ENCODE measurements around the gene IL6ST.

The IL6ST gene

GRCh38 chr5:55994495-55994997, at the start of gene IL6ST:
Gene IL6ST (minus strand): TSS chr5:55994963. CDS start chr5:55976278, 18,685 bp downstream.
- H3K4me3 ChIP-seq (ENCODE audit: low read depth, low read length): peak within 1 kb of the TSS; percentile 85
- H3K27ac ChIP-seq (ENCODE audit: extremely low read depth, low read depth, low read length): peak within 1 kb of the TSS; percentile 94
- peaks cover 15% of the 10 kb centered on the region for H3K4me1 ChIP-seq (ENCODE audit: control insufficient read depth, insufficient read depth, low read length)
- no peaks in the 10 kb centered on the region for H3K36me3 ChIP-seq (ENCODE audit: control insufficient read depth in 2 of 2, insufficient read depth in 1 of 2, low read length in 2 of 2)
- ChIA-PET CTCF (interaction anchor here (0.6 to 0.9 kb wide), 4 partner anchors 128 to 1516 kb away, joined by 3 to 6 read pairs (median 4); no protein-coding TSS in a partner anchor), POLR2A (interaction anchor here (0.5 to 1.6 kb wide), 11 partner anchors 10 to 1183 kb away, joined by 3 to 10 read pairs (median 4); no protein-coding TSS in a partner anchor)
- H3K9me3 ChIP-seq (ENCODE audit: control insufficient read depth, insufficient read depth, low read depth, low read length): no peaks in the 10 kb centered on the region
- 0 out of 2 replicates have a peak, but pooled peaks have one; percentile 28 for TF ChIP-seq ZNF76 (tag by site-specific recombination; IDR thresholded peaks at IDR 0.05; ENCODE audit: borderline replicate concordance, low read depth)
- TF ChIP-seq, protein P1, sequence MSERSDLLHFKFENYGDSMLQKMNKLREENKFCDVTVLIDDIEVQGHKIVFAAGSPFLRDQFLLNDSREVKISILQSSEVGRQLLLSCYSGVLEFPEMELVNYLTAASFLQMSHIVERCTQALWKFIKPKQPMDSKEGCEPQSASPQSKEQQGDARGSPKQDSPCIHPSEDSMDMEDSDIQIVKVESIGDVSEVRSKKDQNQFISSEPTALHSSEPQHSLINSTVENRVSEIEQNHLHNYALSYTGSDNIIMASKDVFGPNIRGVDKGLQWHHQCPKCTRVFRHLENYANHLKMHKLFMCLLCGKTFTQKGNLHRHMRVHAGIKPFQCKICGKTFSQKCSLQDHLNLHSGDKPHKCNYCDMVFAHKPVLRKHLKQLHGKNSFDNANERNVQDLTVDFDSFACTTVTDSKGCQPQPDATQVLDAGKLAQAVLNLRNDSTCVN (tag by site-specific recombination; optimal IDR thresholded peaks at IDR 0.05): peak; percentile 90
- TF ChIP-seq OSR2 (tag by site-specific recombination; IDR thresholded peaks at IDR 0.05): 0 out of 2 replicates have a peak, but pooled peaks have one; percentile 12
- peak; percentile 72 for TF ChIP-seq ZBTB20 (tag by site-specific recombination; IDR thresholded peaks at IDR 0.05)
- TF ChIP-seq ZBTB7A (tag by site-specific recombination; IDR thresholded peaks at IDR 0.05; ENCODE audit: low read depth): peak; percentile 51; the same call in 1 of the 2 replicates
- TF ChIP-seq IKZF3 (tag by site-specific recombination; IDR thresholded peaks at IDR 0.05): no peak
- 0 out of 2 replicates have a peak, but pooled peaks have one; percentile 32 for TF ChIP-seq ZNF37A (tag by site-specific recombination; IDR thresholded peaks at IDR 0.05)
- peak; percentile 77 for TF ChIP-seq ZNF121 (tag by site-specific recombination; IDR thresholded peaks at IDR 0.05)
- peak; percentile 17; the same call in 1 of the 2 replicates for TF ChIP-seq WT1 (tag by site-specific recombination; IDR thresholded peaks at IDR 0.05)
- TF ChIP-seq ZSCAN30 (tag by site-specific recombination; IDR thresholded peaks at IDR 0.05): peak; percentile 59; the same call in 1 of the 2 replicates
- 0 out of 2 replicates have a peak, but pooled peaks have one; percentile 9 for TF ChIP-seq GLI2 (tag by site-specific recombination; IDR thresholded peaks at IDR 0.05; ENCODE audit: borderline replicate concordance, low read depth)
- TF ChIP-seq ZXDB (tag by site-specific recombination; IDR thresholded peaks at IDR 0.05): peak; percentile 60
- 0 out of 2 replicates have a peak, but pooled peaks have one; percentile 14 for TF ChIP-seq YY1 (tag by site-specific recombination; IDR thresholded peaks at IDR 0.05)
- peak; percentile 90; the same call in 1 of the 2 replicates for TF ChIP-seq ZNF660 (tag by site-specific recombination; IDR thresholded peaks at IDR 0.05)
- peak; percentile 78 for TF ChIP-seq SP2 (tag by site-specific recombination; IDR thresholded peaks at IDR 0.05)
- TF ChIP-seq ZNF335 (tag by site-specific recombination; conservative IDR thresholded peaks at IDR 0.05): peak; percentile 97
- peak; percentile 55; the same call in 1 of the 2 replicates for TF ChIP-seq ZNF596 (tag by site-specific recombination; IDR thresholded peaks at IDR 0.05)
- peak; percentile 98 for TF ChIP-seq ZBTB8A (tag by site-specific recombination; IDR thresholded peaks at IDR 0.05)
- TF ChIP-seq, protein P2, sequence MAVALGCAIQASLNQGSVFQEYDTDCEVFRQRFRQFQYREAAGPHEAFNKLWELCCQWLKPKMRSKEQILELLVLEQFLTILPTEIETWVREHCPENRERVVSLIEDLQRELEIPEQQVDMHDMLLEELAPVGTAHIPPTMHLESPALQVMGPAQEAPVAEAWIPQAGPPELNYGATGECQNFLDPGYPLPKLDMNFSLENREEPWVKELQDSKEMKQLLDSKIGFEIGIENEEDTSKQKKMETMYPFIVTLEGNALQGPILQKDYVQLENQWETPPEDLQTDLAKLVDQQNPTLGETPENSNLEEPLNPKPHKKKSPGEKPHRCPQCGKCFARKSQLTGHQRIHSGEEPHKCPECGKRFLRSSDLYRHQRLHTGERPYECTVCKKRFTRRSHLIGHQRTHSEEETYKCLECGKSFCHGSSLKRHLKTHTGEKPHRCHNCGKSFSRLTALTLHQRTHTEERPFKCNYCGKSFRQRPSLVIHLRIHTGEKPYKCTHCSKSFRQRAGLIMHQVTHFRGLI (tag by site-specific recombination; IDR thresholded peaks at IDR 0.05): peak; percentile 28; the same call in 1 of the 2 replicates
- TF ChIP-seq ZNF677 (tag by site-specific recombination; IDR thresholded peaks at IDR 0.05): no peak
- TF ChIP-seq PATZ1 (tag by site-specific recombination; IDR thresholded peaks at IDR 0.05): no peak; the same call in 1 of the 2 replicates
- TF ChIP-seq ZNF626 (tag by site-specific recombination; IDR thresholded peaks at IDR 0.05): no peak
- peak; percentile 18; the same call in 1 of the 2 replicates for TF ChIP-seq ZBTB48 (tag by site-specific recombination; IDR thresholded peaks at IDR 0.05)
- peak; percentile 25; the same call in 1 of the 2 replicates for TF ChIP-seq KLF8 (tag by site-specific recombination; IDR thresholded peaks at IDR 0.05)
- no peak for TF ChIP-seq ZNF645 (tag by site-specific recombination; IDR thresholded peaks at IDR 0.05)
- TF ChIP-seq ZNF48 (tag by site-specific recombination; IDR thresholded peaks at IDR 0.05): no peak
- TF ChIP-seq, protein P3, sequence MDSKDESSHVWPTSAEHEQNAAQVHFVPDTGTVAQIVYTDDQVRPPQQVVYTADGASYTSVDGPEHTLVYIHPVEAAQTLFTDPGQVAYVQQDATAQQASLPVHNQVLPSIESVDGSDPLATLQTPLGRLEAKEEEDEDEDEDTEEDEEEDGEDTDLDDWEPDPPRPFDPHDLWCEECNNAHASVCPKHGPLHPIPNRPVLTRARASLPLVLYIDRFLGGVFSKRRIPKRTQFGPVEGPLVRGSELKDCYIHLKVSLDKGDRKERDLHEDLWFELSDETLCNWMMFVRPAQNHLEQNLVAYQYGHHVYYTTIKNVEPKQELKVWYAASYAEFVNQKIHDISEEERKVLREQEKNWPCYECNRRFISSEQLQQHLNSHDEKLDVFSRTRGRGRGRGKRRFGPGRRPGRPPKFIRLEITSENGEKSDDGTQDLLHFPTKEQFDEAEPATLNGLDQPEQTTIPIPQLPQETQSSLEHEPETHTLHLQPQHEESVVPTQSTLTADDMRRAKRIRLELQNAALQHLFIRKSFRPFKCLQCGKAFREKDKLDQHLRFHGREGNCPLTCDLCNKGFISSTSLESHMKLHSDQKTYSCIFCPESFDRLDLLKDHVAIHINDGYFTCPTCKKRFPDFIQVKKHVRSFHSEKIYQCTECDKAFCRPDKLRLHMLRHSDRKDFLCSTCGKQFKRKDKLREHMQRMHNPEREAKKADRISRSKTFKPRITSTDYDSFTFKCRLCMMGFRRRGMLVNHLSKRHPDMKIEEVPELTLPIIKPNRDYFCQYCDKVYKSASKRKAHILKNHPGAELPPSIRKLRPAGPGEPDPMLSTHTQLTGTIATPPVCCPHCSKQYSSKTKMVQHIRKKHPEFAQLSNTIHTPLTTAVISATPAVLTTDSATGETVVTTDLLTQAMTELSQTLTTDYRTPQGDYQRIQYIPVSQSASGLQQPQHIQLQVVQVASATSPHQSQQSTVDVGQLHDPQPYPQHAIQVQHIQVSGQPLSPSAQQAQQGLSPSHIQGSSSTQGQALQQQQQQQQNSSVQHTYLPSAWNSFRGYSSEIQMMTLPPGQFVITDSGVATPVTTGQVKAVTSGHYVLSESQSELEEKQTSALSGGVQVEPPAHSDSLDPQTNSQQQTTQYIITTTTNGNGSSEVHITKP (tag by site-specific recombination; IDR thresholded peaks at IDR 0.05): no peak; the same call in 1 of the 2 replicates
- TF ChIP-seq KLF1 (tag by site-specific recombination; IDR thresholded peaks at IDR 0.05): no peak

Measured in HEK293 (cell line).